Measurements from ENCODE around the gene IKZF3. TPM values are rescaled to one million over a fixed set of nuclear protein-coding genes. Genes with fewer than 3 reads are reported as not detected.
A peak's percentile ranks its signal among the peaks of the same experiment; 100 is the strongest.

Gene IKZF3
- total RNA-seq, 2 experiments from 2014 or later = 39.7 to 39.9 TPM

GRCh38 chr17:39753514-39754160 lies 110.5 kb downstream of the IKZF3 start:
- peak overlapping the region; percentile 60 for H3K4me3 ChIP-seq (ENCODE audit: low read length)
- H3K9me3 Mint-ChIP-seq = no peaks in the 10 kb centered on the region
- H3K4me3 Mint-ChIP-seq = peak overlapping the region; percentile 87
- H3K9me3 ChIP-seq (ENCODE audit: control insufficient read depth in 1 of 2, insufficient read depth in 1 of 2, low read length in 2 of 2) = no peaks in the 10 kb centered on the region
- DNase-seq (peak in 12 of 14 experiments; percentile 50 to 91 (median 70)), ATAC-seq (ENCODE audit: poor library complexity) (peak; percentile 20)
- POLR2A ChIA-PET = interaction anchor here (0.7 to 5.0 kb wide), 13 partner anchors 14 to 601 kb away, joined by 3 to 52 read pairs (median 26); partner anchors contain the start of genes IKZF3, LRRC3C, MIEN1 and ORMDL3
- no peaks in the 10 kb centered on the region for H3K27me3 ChIP-seq (ENCODE audit: control insufficient read depth in 1 of 2, insufficient read depth in 2 of 2, low read length in 2 of 2)
- peaks cover 53% of the 10 kb centered on the region for H3K4me1 ChIP-seq (ENCODE audit: insufficient read depth, low read length)
- peak overlapping the region; percentile 89 to 97 for H3K27ac ChIP-seq (ENCODE audit: low read depth in 1 of 2, low read length in 2 of 2)
- peaks cover 49% of the 10 kb centered on the region for H3K4me1 Mint-ChIP-seq (ENCODE audit: low read depth)
- peak overlapping the region; percentile 92 for H3K27ac Mint-ChIP-seq
- no peaks in the 10 kb centered on the region for H3K27me3 Mint-ChIP-seq
- no peaks in the 10 kb centered on the region for H3K36me3 ChIP-seq (ENCODE audit: insufficient read depth, low read length)
- intact Hi-C loops (cut with DNase I, micrococcal nuclease) = loop anchor here (1.0 to 5.0 kb wide), 12 partner anchors 23 to 227 kb away; partner anchors contain the start of genes IKZF3 (in 2 of the 2), LRRC3C (in 1 of the 2), MIEN1 (in 1 of the 2) and ORMDL3 (in 1 of the 2)
- CTCF ChIA-PET = interaction anchor here (1.0 to 6.4 kb wide), 19 partner anchors 10 to 227 kb away, joined by 3 to 52 read pairs (median 6); partner anchors contain the start of genes IKZF3, MIEN1, PGAP3 and PNMT
- no peak for TF ChIP-seq CTCF (IDR thresholded peaks at IDR 0.05)
- H3K36me3 Mint-ChIP-seq (ENCODE audit: low read depth) = peaks cover 4% of the 10 kb centered on the region

GRCh38 chr17:39752241-39752881 lies 111.8 kb downstream of the IKZF3 start:
- peak overlapping the region; percentile 84 for H3K4me3 Mint-ChIP-seq
- no peaks in the 10 kb centered on the region for H3K9me3 Mint-ChIP-seq
- H3K36me3 ChIP-seq (ENCODE audit: insufficient read depth, low read length) = no peaks in the 10 kb centered on the region
- no peak overlapping the region for H3K27ac ChIP-seq (ENCODE audit: low read depth in 1 of 2, low read length in 2 of 2)
- H3K4me1 Mint-ChIP-seq (ENCODE audit: low read depth) = peaks cover 36% of the 10 kb centered on the region
- H3K9me3 ChIP-seq (ENCODE audit: control insufficient read depth in 1 of 2, insufficient read depth in 1 of 2, low read length in 2 of 2) = no peaks in the 10 kb centered on the region
- H3K27ac Mint-ChIP-seq = peak overlapping the region; percentile 92
- no peak overlapping the region for H3K4me3 ChIP-seq (ENCODE audit: low read length)
- POLR2A ChIA-PET = interaction anchor here (1.1 to 5.0 kb wide), 5 partner anchors 13 to 174 kb away, joined by 3 to 34 read pairs (median 26); partner anchors contain the start of genes LRRC3C, MIEN1 and ORMDL3
- intact Hi-C loops (cut with DNase I, micrococcal nuclease) = loop anchor here (2.0 to 5.0 kb wide), 2 partner anchors 85 to 204 kb away; partner anchors contain the start of genes PNMT (in 1 of the 2) and TCAP (in 1 of the 2)
- DNase-seq = peak in 2 of 14 experiments; percentile 20 to 21
- CTCF ChIA-PET = interaction anchor here (1.1 to 6.4 kb wide), 11 partner anchors 18 to 206 kb away, joined by 3 to 52 read pairs (median 9); partner anchors contain the start of genes IKZF3, MIEN1 and PGAP3
- TF ChIP-seq CTCF (IDR thresholded peaks at IDR 0.05) = no peak
- H3K4me1 ChIP-seq (ENCODE audit: insufficient read depth, low read length) = peaks cover 41% of the 10 kb centered on the region
- ATAC-seq (ENCODE audit: poor library complexity) = no peak
- H3K27me3 Mint-ChIP-seq = no peaks in the 10 kb centered on the region
- no peaks in the 10 kb centered on the region for H3K36me3 Mint-ChIP-seq (ENCODE audit: low read depth)
- H3K27me3 ChIP-seq (ENCODE audit: control insufficient read depth in 1 of 2, insufficient read depth in 2 of 2, low read length in 2 of 2) = no peaks in the 10 kb centered on the region

GRCh38 chr17:39751637-39752036 lies 112.5 kb downstream of the IKZF3 start:
- Mint-ChIP-seq H3K9me3 (no peaks in the 10 kb centered on the region), H3K4me1 (ENCODE audit: low read depth) (peaks cover 29% of the 10 kb centered on the region), H3K27me3 (no peaks in the 10 kb centered on the region), H3K27ac (peak overlapping the region; percentile 92), H3K36me3 (ENCODE audit: low read depth) (no peaks in the 10 kb centered on the region), H3K4me3 (peak overlapping the region; percentile 84)
- POLR2A ChIA-PET = no interaction called here
- no peak for TF ChIP-seq CTCF (IDR thresholded peaks at IDR 0.05)
- peaks cover 33% of the 10 kb centered on the region for H3K4me1 ChIP-seq (ENCODE audit: insufficient read depth, low read length)
- H3K27ac ChIP-seq (ENCODE audit: low read depth in 1 of 2, low read length in 2 of 2) = no peak overlapping the region
- H3K36me3 ChIP-seq (ENCODE audit: insufficient read depth, low read length) = no peaks in the 10 kb centered on the region
- CTCF ChIA-PET = interaction anchor here (1.1 to 6.4 kb wide), 2 partner anchors 21 to 130 kb away, joined by 3 to 43 read pairs; partner anchors contain the start of gene MIEN1
- intact Hi-C loops (cut with DNase I, micrococcal nuclease) = loop anchor here (2.0 to 5.0 kb wide), 2 partner anchors 84 to 203 kb away; partner anchors contain the start of genes PNMT (in 1 of the 2) and TCAP (in 1 of the 2)
- no peaks in the 10 kb centered on the region for H3K9me3 ChIP-seq (ENCODE audit: control insufficient read depth in 1 of 2, insufficient read depth in 1 of 2, low read length in 2 of 2)
- DNase-seq = peak in 1 of 14 experiments; percentile 29
- no peak overlapping the region for H3K4me3 ChIP-seq (ENCODE audit: low read length)
- no peak for ATAC-seq (ENCODE audit: poor library complexity)
- no peaks in the 10 kb centered on the region for H3K27me3 ChIP-seq (ENCODE audit: control insufficient read depth in 1 of 2, insufficient read depth in 2 of 2, low read length in 2 of 2)
